Measurements from ENCODE around the gene SYT1. TPM values are rescaled to one million over a fixed set of nuclear protein-coding genes. Genes with fewer than 3 reads are reported as not detected.

Gene SYT1
- total and polyA plus RNA-seq, 2 of the 8 experiments (the other 6 are each of a cell fraction or from before 2014, with no cell fraction given), result 11.0 to 34.6 TPM

- no peak overlapping the region for H3K9ac ChIP-seq (replicated peaks in 1 of 4; ENCODE audit: extremely low read depth in 1 of 4, low read depth in 3 of 4, low read length in 3 of 4)
- H4K20me1 ChIP-seq (replicated peaks in 1 of 2; ENCODE audit: control insufficient read depth in 1 of 2, insufficient read depth in 2 of 2, low read length in 2 of 2), result no peaks in the 10 kb centered on the region
- no peaks in the 10 kb centered on the region for H3K79me2 ChIP-seq (ENCODE audit: control insufficient read depth in 1 of 2, insufficient read depth in 2 of 2, low read length in 2 of 2)
- H2BK120ac ChIP-seq (replicated peaks; ENCODE audit: low read depth, low read length), result no peak overlapping the region
- no peak overlapping the region for H3K4me3 ChIP-seq (ENCODE audit: extremely low read depth in 1 of 4, insufficient read depth in 2 of 4, low read depth in 3 of 4, low read length in 4 of 4)
- H3K56ac ChIP-seq (replicated peaks; ENCODE audit: insufficient read length, low read depth, low read length), result no peak overlapping the region
- H2BK15ac ChIP-seq (ENCODE audit: low read length), result no peak overlapping the region
- DNase-seq (ENCODE audit: low read depth in 1 of 2, low spot score in 2 of 2) (no peak), FAIRE-seq (no peak)
- H3K4me1 ChIP-seq (replicated peaks in 1 of 4; ENCODE audit: control insufficient read depth in 3 of 4, insufficient read depth in 4 of 4, low read length in 3 of 4), result no peaks in the 10 kb centered on the region
- no peak overlapping the region for H4K5ac ChIP-seq (ENCODE audit: insufficient read length, low read depth, low read length)
- H3K36me3 ChIP-seq (ENCODE audit: control insufficient read depth in 2 of 4, insufficient read depth in 4 of 4, low read length in 3 of 4), result no peaks in the 10 kb centered on the region
- no peaks in the 10 kb centered on the region for H3K9me3 ChIP-seq (ENCODE audit: insufficient read depth in 2 of 2, low read depth in 1 of 2, low read length in 1 of 2)
- ChIA-PET CTCF (ENCODE audit: partially characterized antibody) (interaction anchor here (1.2 kb wide), 1 partner anchor 9 kb away, joined by 3 read pairs; no protein-coding TSS in a partner anchor), POLR2A (ENCODE audit: partially characterized antibody) (interaction anchor here (2.0 kb wide), 1 partner anchor 13 kb away, joined by 7 read pairs; no protein-coding TSS in a partner anchor)
- H2BK20ac ChIP-seq (ENCODE audit: low read length), result no peak overlapping the region
- no peak overlapping the region for H3K14ac ChIP-seq (ENCODE audit: insufficient read length)
- no peak overlapping the region for H4K8ac ChIP-seq (ENCODE audit: extremely low read depth, insufficient read depth, low read length)
- no peak overlapping the region for H3K23ac ChIP-seq (ENCODE audit: insufficient read length)
- H3K27me3 ChIP-seq (replicated peaks in 1 of 4; ENCODE audit: control insufficient read depth in 3 of 4, extremely low read depth in 1 of 4, insufficient read depth in 3 of 4, low read length in 3 of 4), result no peaks in the 10 kb centered on the region
- H2AK5ac ChIP-seq (ENCODE audit: low read depth, low read length), result no peak overlapping the region
- H2BK12ac ChIP-seq (ENCODE audit: low read depth, low read length), result no peak overlapping the region
- H2AFZ ChIP-seq (ENCODE audit: low read length), result no peak overlapping the region
- WGBS, 2 experiments (ENCODE audit: extremely low coverage in 1 of 2, insufficient coverage in 1 of 2, insufficient read length in 1 of 2, insufficient replicate concordance in 2 of 2, low coverage in 1 of 2, low lambda C conversion rate in 2 of 2, missing lambda C conversion rate in 1 of 2), result 85% methylated on average over 2 of the region's 2 CpGs; no CpG with 5 or more reads in 1 of the 2 experiments
- no peak overlapping the region for H3K18ac ChIP-seq (ENCODE audit: extremely low read depth, low read length)
- H3K4ac ChIP-seq (replicated peaks; ENCODE audit: insufficient read length, low read depth, low read length), result no peak overlapping the region
- no peak overlapping the region for H4K91ac ChIP-seq (replicated peaks; ENCODE audit: insufficient read length, low read length)
- no peak overlapping the region for H3K27ac ChIP-seq (ENCODE audit: low read depth, low read length)
- H3K23me2 ChIP-seq (ENCODE audit: low read depth, low read length), result no peaks in the 10 kb centered on the region
- no peak overlapping the region for H3K4me2 ChIP-seq (ENCODE audit: insufficient read depth in 1 of 2, low read depth in 2 of 2, low read length in 2 of 2)
- H2BK5ac ChIP-seq (ENCODE audit: low read depth, low read length), result no peak overlapping the region
- no peaks in the 10 kb centered on the region; the same call in 1 of the 2 replicates for H3K79me1 ChIP-seq (ENCODE audit: low read depth, low read length)
- no peak for TF ChIP-seq BCL11A (IDR thresholded peaks at IDR 0.05; ENCODE audit: low read depth in 2 of 2, low read length in 2 of 2)
- no peak for TF ChIP-seq JUN (IDR thresholded peaks at IDR 0.05; ENCODE audit: low read depth, low read length)
- no peak for TF ChIP-seq SIN3A (conservative IDR thresholded peaks at IDR 0.05 in 1 of 2, IDR thresholded peaks at IDR 0.05 in 1 of 2; ENCODE audit: low read depth in 1 of 2, low read length in 2 of 2)
- TF ChIP-seq SIX5 (IDR thresholded peaks at IDR 0.05; ENCODE audit: low read depth, low read length), result no peak
- no peak for TF ChIP-seq EGR1 (IDR thresholded peaks at IDR 0.05; ENCODE audit: borderline replicate concordance, low read depth, low read length)
- TF ChIP-seq KDM1A (IDR thresholded peaks at IDR 0.05; ENCODE audit: borderline replicate concordance, low read length), result no peak
- TF ChIP-seq POLR2AphosphoS5 (IDR thresholded peaks at IDR 0.05; ENCODE audit: low read depth, low read length), result no peak
- TF ChIP-seq SP4 (IDR thresholded peaks at IDR 0.05; ENCODE audit: low read length), result no peak
- no peak for TF ChIP-seq CTCF (IDR thresholded peaks at IDR 0.05; ENCODE audit: control extremely low read depth in 1 of 3, insufficient read depth in 1 of 3, low read depth in 1 of 3, low read length in 3 of 3)
- TF ChIP-seq HDAC2 (IDR thresholded peaks at IDR 0.05; ENCODE audit: borderline replicate concordance in 1 of 2, low read depth in 2 of 2, low read length in 2 of 2), result no peak
- no peak for TF ChIP-seq JUND (IDR thresholded peaks at IDR 0.05; ENCODE audit: low read length)
- TF ChIP-seq CHD1 (IDR thresholded peaks at IDR 0.05; ENCODE audit: low read depth, low read length), result no peak
- TF ChIP-seq CREB1 (IDR thresholded peaks at IDR 0.05), result no peak
Measured at GRCh38 chr12:78961171-78961570, 96.6 kb downstream of the SYT1 start.

Data from H1 (cell line).